H7 (cell line): ENCODE measurements around the gene RPS27A. TPM values are rescaled to one million over a fixed set of nuclear protein-coding genes. Genes with fewer than 3 reads are reported as not detected.
"Not testable (repeated sequence)": the region's sequence is repeated elsewhere in the genome, so short reads cannot be mapped to it uniquely, and the experiment has no call there.

Source experiments
- DNase-seq: peaks from one replicate; pipeline ENCODE4 v3.0.0; 2012
- H3K27me3 ChIP-seq: 2 replicates; pipeline ENCODE4 v1.6.0; 2011; ENCODE audit warnings: mild to moderate bottlenecking, low read length; ENCODE audit not compliant: control insufficient read depth, insufficient read depth
- H3K36me3 ChIP-seq: replicated peaks from 2 replicates; pipeline ENCODE4 v1.5.1; 2011; ENCODE audit warnings: low read length; ENCODE audit not compliant: control insufficient read depth, insufficient read depth
- H3K4me3 ChIP-seq: 2 replicates; pipeline ENCODE4 v1.5.1; 2011; ENCODE audit warnings: low read depth, mild to moderate bottlenecking, control low read depth, low read length, moderate library complexity; ENCODE audit not compliant: insufficient read depth
- total RNA-seq: library from RNA; depleted of rRNA; stranded (reverse); fragments of >200 nt; shearing (Covaris generic); gene quantifications from 2 replicates; pipeline ENCODE4 v1.2.3, GENCODE V29; 2014

RPS27A gene
- total RNA-seq, 1 experiment from 2014 or later: 1,807 TPM

GRCh38 chr2:55230551-55230950, 1.9 kb upstream of the RPS27A start:
- H3K4me3 ChIP-seq: no peak overlapping the region
- no peaks in the 10 kb centered on the region for H3K27me3 ChIP-seq
- DNase-seq: no peak
- H3K36me3 ChIP-seq: peaks cover 22% of the 10 kb centered on the region

GRCh38 chr2:55231546-55232083, 873 bp upstream of the RPS27A start:
- H3K27me3 ChIP-seq: no peaks in the 10 kb centered on the region
- H3K4me3 ChIP-seq: peak overlapping the region; percentile 91
- peaks cover 25% of the 10 kb centered on the region for H3K36me3 ChIP-seq
- DNase-seq: peak; percentile 22

DNA sequence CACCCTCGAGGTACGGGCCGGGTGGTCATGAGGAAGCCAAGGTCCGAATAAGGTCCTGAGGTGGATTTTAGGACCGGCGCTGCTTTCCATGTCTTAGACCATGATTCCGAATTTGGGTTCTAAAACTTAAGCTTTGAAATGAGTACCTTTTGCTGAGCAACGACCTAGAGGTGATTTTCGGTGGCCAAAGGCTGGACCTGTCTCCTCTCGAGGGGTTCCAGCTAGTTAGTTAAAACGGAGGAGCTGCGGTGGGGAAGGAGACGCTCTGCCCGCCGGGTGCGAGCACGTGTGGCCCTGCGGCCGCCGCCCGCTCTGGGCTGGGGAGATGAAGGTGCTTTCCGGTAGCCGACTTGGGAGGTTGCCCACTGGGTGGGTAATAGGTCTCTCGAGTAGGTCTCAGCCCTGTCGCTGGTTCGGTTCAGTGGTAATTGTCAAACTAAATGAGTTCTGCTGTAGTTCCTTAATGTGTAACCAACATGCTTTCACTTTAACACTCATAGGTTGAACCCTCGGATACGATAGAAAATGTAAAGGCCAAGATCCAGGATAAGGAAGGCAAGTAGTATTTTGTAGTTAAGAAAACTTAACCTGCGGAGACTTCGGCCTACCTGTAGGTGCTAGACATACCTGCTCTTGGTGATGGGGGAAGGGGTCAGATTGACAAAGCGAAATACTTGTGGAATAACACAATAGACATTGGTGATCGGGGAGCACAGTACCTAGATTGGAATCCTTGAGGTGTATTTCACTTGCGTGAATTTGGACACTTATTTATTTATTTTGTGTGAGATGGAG, 572 bp downstream of the RPS27A start:
- Histone ChIP-seq H3K27me3 (no peaks in the 10 kb centered on the region), H3K4me3 (peak overlapping the region; percentile 91)
- peak; percentile 32 for DNase-seq

DNA sequence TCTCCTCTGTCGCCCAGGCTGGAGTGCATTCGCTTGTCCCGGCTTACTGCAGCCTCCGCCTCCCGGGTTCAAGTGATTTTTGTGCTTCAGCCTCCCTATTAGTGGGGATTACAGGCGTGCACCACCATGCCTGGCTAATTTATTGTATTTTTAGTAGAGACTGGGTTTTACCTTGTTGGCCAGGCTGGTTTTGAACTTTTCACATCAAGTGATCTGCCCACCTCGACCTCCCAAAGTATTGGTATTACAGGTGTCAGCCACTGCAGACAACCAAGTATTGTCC, 1.1 kb downstream of the RPS27A start:
- Histone ChIP-seq H3K4me3 (peak overlapping the region; percentile 91), H3K27me3 (no peaks in the 10 kb centered on the region), H3K36me3 (peaks cover 23% of the 10 kb centered on the region)
- DNase-seq: no peak

More for the DNA sequence above, 572 bp downstream of the RPS27A start:
- peaks cover 23% of the 10 kb centered on the region for H3K36me3 ChIP-seq

DNA sequence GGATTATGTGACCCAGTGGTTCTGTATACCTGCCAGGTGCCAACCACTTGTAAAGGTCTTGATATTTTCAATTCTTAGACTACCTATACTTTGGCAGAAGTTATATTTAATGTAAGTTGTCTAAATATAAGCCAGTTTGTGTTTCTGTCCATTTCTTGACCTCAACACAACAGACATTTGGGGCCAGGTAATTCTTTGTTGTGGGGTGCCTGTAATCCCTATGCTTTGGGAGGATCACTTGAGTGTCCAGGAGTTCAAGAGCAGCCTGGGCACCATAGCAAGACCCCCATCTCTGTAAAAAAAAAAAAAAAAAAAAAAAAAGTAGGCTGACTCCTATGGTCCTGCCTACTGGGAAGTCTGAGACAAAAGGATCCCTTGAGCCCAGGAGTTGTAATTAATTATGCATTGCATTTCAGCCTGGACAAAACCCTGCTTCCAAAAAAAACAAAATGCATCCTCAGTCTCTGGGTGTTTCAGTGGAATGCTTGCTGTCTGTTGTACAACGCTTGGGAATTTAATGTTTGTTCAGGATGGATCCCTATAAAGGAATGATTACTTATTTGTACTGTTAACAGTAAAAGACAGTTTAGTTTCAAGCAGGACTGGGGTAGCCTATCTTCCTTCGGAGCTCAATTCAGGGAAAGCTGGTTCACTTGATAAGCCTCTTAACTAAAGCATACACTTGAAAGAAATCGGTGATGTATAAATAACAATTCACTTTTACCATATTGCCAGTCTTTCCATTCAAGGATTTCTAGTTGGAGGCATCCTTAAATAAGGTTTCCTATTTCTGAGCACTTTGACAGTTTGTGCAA, 3.4 kb downstream of the RPS27A start:
- no peaks in the 10 kb centered on the region for H3K27me3 ChIP-seq
- H3K4me3 ChIP-seq: no peak overlapping the region
- H3K36me3 ChIP-seq: peaks cover 23% of the 10 kb centered on the region
- no peak for DNase-seq

DNA sequence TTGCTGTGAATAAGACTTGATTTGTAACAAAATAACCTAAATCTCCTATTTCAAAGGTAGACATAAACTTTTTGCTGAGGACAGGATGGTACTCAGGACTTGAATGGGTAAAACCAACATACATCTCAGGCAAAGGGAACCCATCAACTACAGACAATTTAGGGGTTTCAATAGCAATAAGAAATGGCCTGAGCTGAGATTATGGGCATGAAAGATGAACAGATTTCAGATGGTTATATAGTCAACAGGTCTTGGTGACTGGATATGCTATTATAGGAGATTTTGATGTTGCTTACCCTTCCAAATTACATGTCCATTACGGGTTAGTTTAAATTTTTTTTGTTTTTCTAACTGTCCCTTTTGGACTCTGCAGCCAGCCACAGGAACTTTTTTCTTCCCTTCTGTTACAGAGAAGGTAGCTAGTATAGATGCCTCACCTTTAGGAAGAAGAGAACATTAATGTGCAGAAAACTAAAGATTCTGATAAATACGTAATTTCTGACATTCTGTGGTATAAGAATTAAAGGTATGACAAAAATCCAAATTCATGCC, 4.6 kb downstream of the RPS27A start:
- H3K36me3 ChIP-seq: peaks cover 23% of the 10 kb centered on the region
- no peak for DNase-seq
- no peaks in the 10 kb centered on the region for H3K27me3 ChIP-seq
- no peak overlapping the region for H3K4me3 ChIP-seq

DNA sequence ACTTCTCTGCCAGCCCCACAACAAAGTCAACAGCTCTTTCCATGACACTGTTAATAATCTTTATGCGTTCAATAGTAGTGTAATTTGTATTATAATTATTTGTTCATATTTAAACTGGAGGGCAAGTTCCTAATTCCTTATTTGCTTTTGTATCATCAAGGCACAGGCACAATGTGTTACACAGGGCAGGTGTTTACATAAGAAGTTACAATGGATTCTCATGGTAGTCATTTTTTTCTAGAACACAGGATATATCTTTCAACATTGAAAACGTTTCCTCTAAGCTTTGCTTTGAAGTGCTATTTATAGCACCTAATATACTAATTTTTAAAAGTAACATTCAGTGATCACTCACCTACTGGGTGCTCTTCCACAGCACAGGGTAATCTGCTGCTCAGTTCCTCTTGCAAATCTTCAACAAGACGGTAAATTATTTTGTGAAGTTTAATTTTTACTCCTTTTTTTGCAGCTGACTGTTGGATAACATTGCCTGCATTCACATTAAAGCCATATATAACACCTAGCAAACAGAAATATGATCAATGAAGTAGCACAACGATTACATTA, 7.3 kb downstream of the RPS27A start:
- H3K4me3 ChIP-seq: no peak overlapping the region
- H3K27me3 ChIP-seq: no peaks in the 10 kb centered on the region
- DNase-seq: no peak
- peaks cover 11% of the 10 kb centered on the region for H3K36me3 ChIP-seq

- not testable (repeated sequence) for H3K36me3 ChIP-seq, H3K27me3 ChIP-seq, H3K4me3 ChIP-seq, DNase-seq
These were observed 9.1 kb downstream of the RPS27A start for GRCh38 chr2:55241582-55241981.

GRCh38 chr2:55242617-55243016, 10.1 kb downstream of the RPS27A start:
- DNase-seq: no peak
- Histone ChIP-seq H3K4me3 (no peak overlapping the region), H3K27me3 (no peaks in the 10 kb centered on the region), H3K36me3 (peaks cover 5% of the 10 kb centered on the region; the same call in 1 of the 2 replicates)

- H3K4me3 ChIP-seq: no peak overlapping the region
- peaks cover 10% of the 10 kb centered on the region for H3K36me3 ChIP-seq
- H3K27me3 ChIP-seq: no peaks in the 10 kb centered on the region
- DNase-seq: no peak
These were observed 12.9 kb downstream of the RPS27A start for GRCh38 chr2:55245411-55245810.

DNA sequence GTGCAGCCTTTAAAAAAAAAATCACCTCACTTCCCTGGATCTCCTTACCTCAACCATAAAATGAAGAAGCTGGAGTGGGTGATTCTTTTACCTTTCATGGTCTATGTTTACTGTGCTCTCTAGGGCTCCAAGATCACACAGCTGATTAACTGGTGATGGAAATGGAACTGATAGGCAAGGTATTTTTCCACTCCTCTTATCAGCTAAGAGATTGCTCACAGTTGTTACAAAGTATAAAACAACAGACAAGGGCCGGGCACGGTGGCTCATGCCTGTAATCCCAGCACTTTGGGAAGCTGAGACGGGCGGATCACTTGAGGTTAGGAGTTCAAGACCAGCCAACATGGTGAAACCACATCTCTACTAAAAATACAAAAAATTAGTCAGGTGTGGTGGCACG, 14.5 kb downstream of the RPS27A start:
- H3K27me3 ChIP-seq: no peaks in the 10 kb centered on the region
- peaks cover 10% of the 10 kb centered on the region for H3K36me3 ChIP-seq
- no peak overlapping the region for H3K4me3 ChIP-seq
- DNase-seq: no peak

GRCh38 chr2:55252832-55253231, 20.3 kb downstream of the RPS27A start:
- no peak for DNase-seq
- no peak overlapping the region for H3K4me3 ChIP-seq
- no peaks in the 10 kb centered on the region for H3K27me3 ChIP-seq
- H3K36me3 ChIP-seq: peaks cover 12% of the 10 kb centered on the region

GRCh38 chr2:55259586-55259985, 27.1 kb downstream of the RPS27A start:
- not testable (repeated sequence) for H3K27me3 ChIP-seq, DNase-seq, H3K36me3 ChIP-seq, H3K4me3 ChIP-seq

- no peak for DNase-seq
- H3K36me3 ChIP-seq: peaks cover 3% of the 10 kb centered on the region
- H3K27me3 ChIP-seq: no peaks in the 10 kb centered on the region
- peak overlapping the region; percentile 80 for H3K4me3 ChIP-seq
These were observed 35.9 kb downstream of the RPS27A start for GRCh38 chr2:55268288-55268906.
